Osteoblast (primary cell): ENCODE data around the gene PSG2. TPM values are rescaled to one million over a fixed set of nuclear protein-coding genes. Genes with fewer than 3 reads are reported as not detected.
"Not testable (repeated sequence)": the region's sequence is repeated elsewhere in the genome, so short reads cannot be mapped to it uniquely, and the experiment has no call there.

Source experiments
- DNase-seq: peaks from one replicate; pipeline ENCODE4 v3.0.0; 2011; ENCODE audit warnings: low spot score, mixed read lengths; ENCODE audit not compliant: insufficient read length; ENCODE audit errors: missing footprints
- H2AFZ ChIP-seq: 2 replicates; pipeline ENCODE4 v1.6.0; 2011; ENCODE audit warnings: mild to moderate bottlenecking, low read length
- H3K27ac ChIP-seq: 2 replicates; pipeline ENCODE4 v1.5.1; 2011; ENCODE audit warnings: mild to moderate bottlenecking, low read depth, low read length, moderate library complexity
- H3K27me3 ChIP-seq: 2 replicates; pipeline ENCODE4 v1.6.0; 2012; ENCODE audit warnings: mild to moderate bottlenecking, control low read depth, inconsistent platforms, low read length, moderate library complexity; ENCODE audit not compliant: insufficient read depth
- H3K36me3 ChIP-seq: 2 replicates; pipeline ENCODE4 v1.5.1; 2011; ENCODE audit warnings: mild to moderate bottlenecking, low read length, control low read depth, moderate library complexity; ENCODE audit not compliant: insufficient read depth
- H3K4me1 ChIP-seq: 2 replicates; pipeline ENCODE4 v1.5.1; 2011; ENCODE audit warnings: mild to moderate bottlenecking, low read length, control low read depth, moderate library complexity; ENCODE audit not compliant: insufficient read depth
- H3K4me2 ChIP-seq: 2 replicates; pipeline ENCODE4 v1.6.0; 2011; ENCODE audit warnings: mild to moderate bottlenecking, low read length; ENCODE audit not compliant: insufficient read depth
- H3K4me3 ChIP-seq: fragments of 200-600 bp; sonication (generic); 3 replicates; pipeline ENCODE4 v1.5.1; 2012; ENCODE audit warnings: mild to moderate bottlenecking, low read length, inconsistent platforms; ENCODE audit not compliant: insufficient read depth
- H3K79me2 ChIP-seq: 2 replicates; pipeline ENCODE4 v1.6.0; 2012; ENCODE audit warnings: mild to moderate bottlenecking, low read length, control low read depth, inconsistent platforms; ENCODE audit not compliant: insufficient read depth
- H3K9me3 ChIP-seq: 2 replicates; pipeline ENCODE4 v1.5.1; 2011; ENCODE audit warnings: low read depth, low read length, control low read depth
- H4K20me1 ChIP-seq: 2 replicates; pipeline ENCODE4 v1.6.0; 2012; ENCODE audit warnings: mild to moderate bottlenecking, low read length, control low read depth; ENCODE audit not compliant: insufficient read depth
- total RNA-seq: library from RNA; depleted of rRNA; stranded (reverse); fragments of >200 nt; gene quantifications from 2 replicates; pipeline ENCODE4 v1.2.3, GENCODE V29; 2012

The PSG2 gene
- total RNA-seq, 1 donor = not detected

- H3K36me3 ChIP-seq, H3K4me3 ChIP-seq, H4K20me1 ChIP-seq, H3K27ac ChIP-seq, H3K9me3 ChIP-seq, H2AFZ ChIP-seq, H3K27me3 ChIP-seq, DNase-seq, H3K4me2 ChIP-seq, H3K4me1 ChIP-seq, H3K79me2 ChIP-seq: not testable (repeated sequence)
These were observed 20.1 kb downstream of the PSG2 start for GRCh38 chr19:43062418-43062817.

- not testable (repeated sequence) for DNase-seq, H3K4me3 ChIP-seq, H3K4me1 ChIP-seq, H2AFZ ChIP-seq, H3K79me2 ChIP-seq, H3K9me3 ChIP-seq, H3K27ac ChIP-seq, H3K4me2 ChIP-seq, H3K27me3 ChIP-seq, H3K36me3 ChIP-seq, H4K20me1 ChIP-seq
These were observed 21.2 kb downstream of the PSG2 start for GRCh38 chr19:43061326-43061725.

- not testable (repeated sequence) for H3K4me2 ChIP-seq, H3K36me3 ChIP-seq, H3K4me3 ChIP-seq, H3K79me2 ChIP-seq, H3K9me3 ChIP-seq, H2AFZ ChIP-seq, H3K4me1 ChIP-seq, DNase-seq, H3K27me3 ChIP-seq, H3K27ac ChIP-seq, H4K20me1 ChIP-seq
These were observed 22.2 kb downstream of the PSG2 start for GRCh38 chr19:43060254-43060653.

- H4K20me1 ChIP-seq, H3K4me2 ChIP-seq, H2AFZ ChIP-seq, H3K4me3 ChIP-seq, H3K4me1 ChIP-seq, H3K79me2 ChIP-seq, H3K9me3 ChIP-seq, H3K27ac ChIP-seq, H3K36me3 ChIP-seq, H3K27me3 ChIP-seq, DNase-seq: not testable (repeated sequence)
These were observed 23.0 kb downstream of the PSG2 start for GRCh38 chr19:43059482-43059881.

- H3K4me2 ChIP-seq, H3K27ac ChIP-seq, H3K9me3 ChIP-seq, H3K4me1 ChIP-seq, H3K27me3 ChIP-seq, H4K20me1 ChIP-seq, DNase-seq, H3K79me2 ChIP-seq, H3K4me3 ChIP-seq, H2AFZ ChIP-seq, H3K36me3 ChIP-seq: not testable (repeated sequence)
These were observed 24.1 kb downstream of the PSG2 start for GRCh38 chr19:43058440-43058839.

GRCh38 chr19:43047966-43048365, 34.5 kb downstream of the PSG2 start:
- DNase-seq, H4K20me1 ChIP-seq, H3K4me3 ChIP-seq, H2AFZ ChIP-seq, H3K9me3 ChIP-seq, H3K4me1 ChIP-seq, H3K36me3 ChIP-seq, H3K79me2 ChIP-seq, H3K4me2 ChIP-seq, H3K27me3 ChIP-seq, H3K27ac ChIP-seq: not testable (repeated sequence)

GRCh38 chr19:43046578-43046977, 35.9 kb downstream of the PSG2 start:
- H3K27ac ChIP-seq, H3K4me3 ChIP-seq, H4K20me1 ChIP-seq, DNase-seq, H3K27me3 ChIP-seq, H3K79me2 ChIP-seq, H3K36me3 ChIP-seq, H3K4me2 ChIP-seq, H2AFZ ChIP-seq, H3K9me3 ChIP-seq, H3K4me1 ChIP-seq: not testable (repeated sequence)

- DNase-seq, H3K4me1 ChIP-seq, H4K20me1 ChIP-seq, H3K9me3 ChIP-seq, H3K4me2 ChIP-seq, H3K36me3 ChIP-seq, H3K79me2 ChIP-seq, H3K4me3 ChIP-seq, H2AFZ ChIP-seq, H3K27ac ChIP-seq, H3K27me3 ChIP-seq: not testable (repeated sequence)
These were observed 38.9 kb downstream of the PSG2 start for GRCh38 chr19:43043492-43044180.
